Loucy (cell line): Measurements from ENCODE around the gene ALB.

ENCODE experiments used
- EZH2phosphoT487 ChIP-seq: fragments of 200-600 bp; IDR thresholded peaks from 2 replicates; pipeline ENCODE4 v1.6.1; 2018; ENCODE audit warnings: antibody characterized with exemption, mild to moderate bottlenecking, moderate library complexity, borderline replicate concordance
- TF ChIP-seq, protein P1 (sequence below): fragments of 200-600 bp; sonication (generic); conservative IDR thresholded peaks from 2 replicates; pipeline ENCODE4 v1.5.1; 2014; ENCODE audit warnings: mild to moderate bottlenecking, antibody characterized with exemption, low read length

DNA sequence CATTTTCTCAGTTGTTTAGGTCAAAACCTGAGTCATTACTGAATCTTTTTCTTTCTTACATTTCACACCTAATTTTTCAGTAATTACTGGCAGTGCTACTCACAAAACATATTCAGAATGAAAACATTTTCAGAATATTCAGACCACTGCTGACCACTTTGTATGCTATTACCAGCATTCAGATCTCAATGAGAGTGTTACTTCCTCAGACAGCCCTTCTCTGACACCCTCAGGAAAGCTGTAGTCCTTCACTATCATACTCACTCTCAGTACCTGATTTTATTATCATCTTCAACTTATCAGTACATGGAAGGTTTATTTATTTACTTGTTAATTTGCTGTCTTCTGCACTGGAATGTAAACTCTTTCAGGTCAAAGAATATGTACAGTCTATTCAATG is 12.3 kb upstream of the ALB start:
- TF ChIP-seq, protein P1, sequence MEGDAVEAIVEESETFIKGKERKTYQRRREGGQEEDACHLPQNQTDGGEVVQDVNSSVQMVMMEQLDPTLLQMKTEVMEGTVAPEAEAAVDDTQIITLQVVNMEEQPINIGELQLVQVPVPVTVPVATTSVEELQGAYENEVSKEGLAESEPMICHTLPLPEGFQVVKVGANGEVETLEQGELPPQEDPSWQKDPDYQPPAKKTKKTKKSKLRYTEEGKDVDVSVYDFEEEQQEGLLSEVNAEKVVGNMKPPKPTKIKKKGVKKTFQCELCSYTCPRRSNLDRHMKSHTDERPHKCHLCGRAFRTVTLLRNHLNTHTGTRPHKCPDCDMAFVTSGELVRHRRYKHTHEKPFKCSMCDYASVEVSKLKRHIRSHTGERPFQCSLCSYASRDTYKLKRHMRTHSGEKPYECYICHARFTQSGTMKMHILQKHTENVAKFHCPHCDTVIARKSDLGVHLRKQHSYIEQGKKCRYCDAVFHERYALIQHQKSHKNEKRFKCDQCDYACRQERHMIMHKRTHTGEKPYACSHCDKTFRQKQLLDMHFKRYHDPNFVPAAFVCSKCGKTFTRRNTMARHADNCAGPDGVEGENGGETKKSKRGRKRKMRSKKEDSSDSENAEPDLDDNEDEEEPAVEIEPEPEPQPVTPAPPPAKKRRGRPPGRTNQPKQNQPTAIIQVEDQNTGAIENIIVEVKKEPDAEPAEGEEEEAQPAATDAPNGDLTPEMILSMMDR, result no peak
- TF ChIP-seq EZH2phosphoT487, result no peak
